ENCODE results near the gene TAF1B. TPM values are rescaled to one million over a fixed set of nuclear protein-coding genes. Genes with fewer than 3 reads are reported as not detected.

TAF1B gene
- total and polyA plus RNA-seq, 2 experiments from 2014 or later: 8.0 to 19.4 TPM

- WGBS (ENCODE audit: low lambda C conversion rate, missing lambda C conversion rate): 59% methylated on average over 7 of the region's 7 CpGs
- H2AFZ ChIP-seq: no peak overlapping the region
- no peak for TF ChIP-seq CTCF (IDR thresholded peaks at IDR 0.05; ENCODE audit: poor library complexity)
- TF ChIP-seq EZH2phosphoT487 (IDR thresholded peaks at IDR 0.05; ENCODE audit: low read depth, severe bottlenecking, unreplicated experiment): no peak
- no peak for TF ChIP-seq EZH2 (IDR thresholded peaks at IDR 0.05; ENCODE audit: borderline replicate concordance)
Observed at GRCh38 chr2:9895669-9896590, 52.7 kb downstream of the TAF1B start.

GRCh38 chr2:9897331-9897737, 54.1 kb downstream of the TAF1B start:
- Histone ChIP-seq H3K9me3 (ENCODE audit: low read depth) (no peaks in the 10 kb centered on the region), H3K4me2 (peak overlapping the region; percentile 39), H3K4me1 (ENCODE audit: insufficient read depth) (peaks cover 15% of the 10 kb centered on the region), H2AFZ (no peak overlapping the region), H3K79me2 (no peaks in the 10 kb centered on the region), H3K9me2 (replicated peaks; ENCODE audit: insufficient read depth) (no peaks in the 10 kb centered on the region), H3K4me3 (no peak overlapping the region), H4K20me1 (ENCODE audit: insufficient read depth, poor library complexity, severe bottlenecking) (no peaks in the 10 kb centered on the region), H3K27me3 (no peaks in the 10 kb centered on the region), H3K36me3 (replicated peaks; ENCODE audit: insufficient read depth, low read depth) (no peaks in the 10 kb centered on the region), H3K27ac (peak overlapping the region; percentile 65)
- peak; percentile 52 for DNase-seq (ENCODE audit: low spot score)
- WGBS (ENCODE audit: low lambda C conversion rate, missing lambda C conversion rate): 56% methylated on average over 3 of the region's 3 CpGs
- TF ChIP-seq EZH2phosphoT487 (IDR thresholded peaks at IDR 0.05; ENCODE audit: low read depth, severe bottlenecking, unreplicated experiment) (no peak), EZH2 (IDR thresholded peaks at IDR 0.05; ENCODE audit: borderline replicate concordance) (no peak), CTCF (IDR thresholded peaks at IDR 0.05; ENCODE audit: poor library complexity) (no peak)

More at GRCh38 chr2:9895669-9896590, 52.7 kb downstream of the TAF1B start:
- Histone ChIP-seq H3K36me3 (replicated peaks; ENCODE audit: insufficient read depth, low read depth) (no peaks in the 10 kb centered on the region), H3K4me1 (ENCODE audit: insufficient read depth) (peaks cover 15% of the 10 kb centered on the region), H3K27ac (peak overlapping the region; percentile 65), H3K4me2 (peak overlapping the region; percentile 14), H4K20me1 (ENCODE audit: insufficient read depth, poor library complexity, severe bottlenecking) (no peaks in the 10 kb centered on the region), H3K27me3 (no peaks in the 10 kb centered on the region), H3K9me3 (ENCODE audit: low read depth) (no peaks in the 10 kb centered on the region), H3K4me3 (no peak overlapping the region), H3K9me2 (replicated peaks; ENCODE audit: insufficient read depth) (no peaks in the 10 kb centered on the region), H3K79me2 (no peaks in the 10 kb centered on the region)
- DNase-seq (ENCODE audit: low spot score): peak; percentile 41

GRCh38 chr2:9897846-9898245, 54.6 kb downstream of the TAF1B start:
- H3K4me3 ChIP-seq: no peak overlapping the region
- H3K4me1 ChIP-seq (ENCODE audit: insufficient read depth): peaks cover 15% of the 10 kb centered on the region
- peak overlapping the region; percentile 65 for H3K27ac ChIP-seq
- 63% methylated on average over 2 of the region's 2 CpGs for WGBS (ENCODE audit: low lambda C conversion rate, missing lambda C conversion rate)
- H3K79me2 ChIP-seq: no peaks in the 10 kb centered on the region
- TF ChIP-seq CTCF (IDR thresholded peaks at IDR 0.05; ENCODE audit: poor library complexity) (no peak), EZH2 (IDR thresholded peaks at IDR 0.05; ENCODE audit: borderline replicate concordance) (no peak), EZH2phosphoT487 (IDR thresholded peaks at IDR 0.05; ENCODE audit: low read depth, severe bottlenecking, unreplicated experiment) (no peak)
- DNase-seq (ENCODE audit: low spot score): no peak
- no peak overlapping the region for H2AFZ ChIP-seq
- H3K9me2 ChIP-seq (replicated peaks; ENCODE audit: insufficient read depth): no peaks in the 10 kb centered on the region
- no peaks in the 10 kb centered on the region for H4K20me1 ChIP-seq (ENCODE audit: insufficient read depth, poor library complexity, severe bottlenecking)
- H3K4me2 ChIP-seq: peak overlapping the region; percentile 39
- no peaks in the 10 kb centered on the region for H3K36me3 ChIP-seq (replicated peaks; ENCODE audit: insufficient read depth, low read depth)
- H3K9me3 ChIP-seq (ENCODE audit: low read depth): no peaks in the 10 kb centered on the region
- no peaks in the 10 kb centered on the region for H3K27me3 ChIP-seq
